HEK293 (cell line): ENCODE results near the gene TRIM26.

Experiments
- CTCF ChIA-PET: fragments of 350-600 bp; formaldehyde crosslinking; extraction: SDS; loops from one replicate; lab custom pipeline; 2021; ENCODE audit warnings: antibody characterized with exemption; lab: Yijun Ruan, JAX
- POLR2A ChIA-PET: fragments of 300-600 bp; formaldehyde crosslinking; extraction: SDS; loops from one replicate; lab custom pipeline; 2020; ENCODE audit warnings: antibody characterized with exemption, inconsistent platforms; lab: Yijun Ruan, JAX
- H3K27ac ChIP-seq: fragments of 200-500 bp; sonication (Bioruptor generic); 2 replicates; pipeline ENCODE4 v1.5.1; 2014; ENCODE audit warnings: low read depth, low read length, control low read depth, inconsistent platforms; ENCODE audit errors: extremely low read depth
- H3K36me3 ChIP-seq, 2 experiments: fragments of 200-500 bp in 1 of 2; sonication (Bioruptor generic) in 1 of 2; 1 replicate in 1 of 2; 2 replicates in 1 of 2; pipeline ENCODE4 v1.5.1; 2014 to 2017; ENCODE audit warnings: inconsistent platforms in 2 of 2, low read length in 2 of 2; ENCODE audit not compliant: control insufficient read depth in 2 of 2, insufficient read depth in 1 of 2
- H3K4me1 ChIP-seq: fragments of 200-500 bp; sonication (Bioruptor generic); 2 replicates; pipeline ENCODE4 v1.5.1; 2014; ENCODE audit warnings: mild to moderate bottlenecking, low read length, inconsistent platforms; ENCODE audit not compliant: control insufficient read depth, insufficient read depth
- H3K4me3 ChIP-seq: 2 replicates; pipeline ENCODE4 v1.5.1; 2011; ENCODE audit warnings: low read depth, mild to moderate bottlenecking, control low read depth, low read length, moderate library complexity
- H3K9me3 ChIP-seq: fragments of 200-500 bp; sonication (Bioruptor generic); 2 replicates; pipeline ENCODE4 v1.5.1; 2014; ENCODE audit warnings: low read depth, low read length, inconsistent platforms; ENCODE audit not compliant: control insufficient read depth, insufficient read depth
- PRDM4 ChIP-seq: fragments of 450-650 bp; formaldehyde crosslinking; IDR thresholded peaks from 2 replicates; pipeline ENCODE4 v1.5.1; 2017; ENCODE audit warnings: missing biosample characterization, missing genetic modification characterization
- SCRT1 ChIP-seq: fragments of 450-650 bp; formaldehyde crosslinking; IDR thresholded peaks from 2 replicates; pipeline ENCODE4 v1.5.1; 2016; ENCODE audit warnings: missing biosample characterization, missing genetic modification characterization, borderline replicate concordance
- SCRT2 ChIP-seq: fragments of 450-650 bp; formaldehyde crosslinking; IDR thresholded peaks from 2 replicates; pipeline ENCODE4 v1.5.1; 2016; ENCODE audit warnings: missing biosample characterization, missing genetic modification characterization
- ZBTB48 ChIP-seq: fragments of 450-650 bp; formaldehyde crosslinking; IDR thresholded peaks from 2 replicates; pipeline ENCODE4 v1.5.1; 2016; ENCODE audit warnings: missing biosample characterization, missing genetic modification characterization
- ZFP3 ChIP-seq: fragments of 450-650 bp; formaldehyde crosslinking; IDR thresholded peaks from 2 replicates; pipeline ENCODE4 v1.5.1; 2016; ENCODE audit warnings: low read depth, missing biosample characterization, missing genetic modification characterization
- ZNF248 ChIP-seq: fragments of 450-650 bp; formaldehyde crosslinking; IDR thresholded peaks from 2 replicates; pipeline ENCODE4 v1.5.1; 2017; ENCODE audit warnings: missing biosample characterization, missing genetic modification characterization
- ZNF311 ChIP-seq: fragments of 450-650 bp; formaldehyde crosslinking; IDR thresholded peaks from 2 replicates; pipeline ENCODE4 v1.5.1; 2017; ENCODE audit warnings: missing biosample characterization, missing genetic modification characterization, borderline replicate concordance
- ZNF354C ChIP-seq: fragments of 450-650 bp; formaldehyde crosslinking; IDR thresholded peaks from 2 replicates; pipeline ENCODE4 v1.5.1; 2016; ENCODE audit warnings: missing biosample characterization, missing genetic modification characterization, low read depth, borderline replicate concordance
- TF ChIP-seq, protein P1 (sequence below): fragments of 450-650 bp; formaldehyde crosslinking; IDR thresholded peaks from 2 replicates; pipeline ENCODE4 v1.5.1; 2016; ENCODE audit warnings: missing biosample characterization, missing genetic modification characterization
- TF ChIP-seq, protein P2 (sequence below): fragments of 450-650 bp; formaldehyde crosslinking; IDR thresholded peaks from 2 replicates; pipeline ENCODE4 v1.5.1; 2017; ENCODE audit warnings: missing biosample characterization, missing genetic modification characterization
- TF ChIP-seq, protein P3 (sequence below): fragments of 450-650 bp; formaldehyde crosslinking; IDR thresholded peaks from 2 replicates; pipeline ENCODE4 v1.5.1; 2016; ENCODE audit warnings: missing biosample characterization, missing genetic modification characterization, borderline replicate concordance

TRIM26 gene

DNA sequence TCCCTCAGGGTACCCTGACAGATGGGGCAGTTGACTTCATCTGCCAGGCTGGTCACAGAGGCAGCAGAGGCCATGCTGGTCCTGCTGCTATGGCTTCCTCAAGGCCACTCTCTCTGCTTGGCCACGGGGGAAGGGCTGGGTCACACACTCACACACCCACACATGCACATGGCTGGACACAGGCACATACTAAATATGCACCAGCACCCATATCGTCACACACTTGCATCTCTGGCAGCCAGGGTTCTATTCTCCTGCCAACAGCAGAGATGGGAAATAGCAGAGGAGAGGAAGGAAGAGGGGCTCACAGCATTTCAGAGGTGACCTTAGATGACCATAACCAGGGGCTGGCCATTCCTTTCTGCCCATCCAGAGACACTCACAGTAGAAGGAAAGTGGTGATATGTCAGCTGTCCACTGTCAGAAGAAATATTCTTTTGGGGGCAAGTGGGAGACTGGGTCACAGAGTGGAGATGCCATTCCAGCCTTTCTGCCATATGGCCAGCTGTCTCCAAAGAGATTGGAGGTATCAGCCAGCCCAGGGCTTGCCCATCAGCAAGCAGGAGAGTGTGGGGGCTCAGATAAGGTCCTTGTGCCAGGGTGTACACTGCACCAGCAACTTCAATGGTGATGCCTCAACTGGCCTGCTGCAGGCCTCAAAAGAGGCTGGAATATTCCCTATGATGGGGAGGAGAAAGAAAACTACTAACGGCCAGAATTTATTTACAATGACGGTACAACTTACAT is 52.2 kb downstream of the TRIM26 start, which contains the start of gene TRIM10 (continued):
- TF ChIP-seq PRDM4 (tag by site-specific recombination) (no peak), ZNF311 (tag by site-specific recombination) (no peak)

GRCh38 chr6:30160008-30160784 is 53.0 kb downstream of the TRIM26 start:
- CTCF ChIA-PET, result interaction anchor here (0.6 to 3.1 kb wide), 2 partner anchors 29 to 52 kb away, joined by 3 to 11 read pairs; no protein-coding TSS in a partner anchor
- POLR2A ChIA-PET, result no interaction called here
- TF ChIP-seq SCRT2 (tag by site-specific recombination) (peak; percentile 99), ZNF354C (no peak), SCRT1 (tag by site-specific recombination) (peak; percentile 98), ZFP3 (tag by site-specific recombination) (no peak), ZBTB48 (tag by site-specific recombination) (no peak)
- TF ChIP-seq, protein P1, sequence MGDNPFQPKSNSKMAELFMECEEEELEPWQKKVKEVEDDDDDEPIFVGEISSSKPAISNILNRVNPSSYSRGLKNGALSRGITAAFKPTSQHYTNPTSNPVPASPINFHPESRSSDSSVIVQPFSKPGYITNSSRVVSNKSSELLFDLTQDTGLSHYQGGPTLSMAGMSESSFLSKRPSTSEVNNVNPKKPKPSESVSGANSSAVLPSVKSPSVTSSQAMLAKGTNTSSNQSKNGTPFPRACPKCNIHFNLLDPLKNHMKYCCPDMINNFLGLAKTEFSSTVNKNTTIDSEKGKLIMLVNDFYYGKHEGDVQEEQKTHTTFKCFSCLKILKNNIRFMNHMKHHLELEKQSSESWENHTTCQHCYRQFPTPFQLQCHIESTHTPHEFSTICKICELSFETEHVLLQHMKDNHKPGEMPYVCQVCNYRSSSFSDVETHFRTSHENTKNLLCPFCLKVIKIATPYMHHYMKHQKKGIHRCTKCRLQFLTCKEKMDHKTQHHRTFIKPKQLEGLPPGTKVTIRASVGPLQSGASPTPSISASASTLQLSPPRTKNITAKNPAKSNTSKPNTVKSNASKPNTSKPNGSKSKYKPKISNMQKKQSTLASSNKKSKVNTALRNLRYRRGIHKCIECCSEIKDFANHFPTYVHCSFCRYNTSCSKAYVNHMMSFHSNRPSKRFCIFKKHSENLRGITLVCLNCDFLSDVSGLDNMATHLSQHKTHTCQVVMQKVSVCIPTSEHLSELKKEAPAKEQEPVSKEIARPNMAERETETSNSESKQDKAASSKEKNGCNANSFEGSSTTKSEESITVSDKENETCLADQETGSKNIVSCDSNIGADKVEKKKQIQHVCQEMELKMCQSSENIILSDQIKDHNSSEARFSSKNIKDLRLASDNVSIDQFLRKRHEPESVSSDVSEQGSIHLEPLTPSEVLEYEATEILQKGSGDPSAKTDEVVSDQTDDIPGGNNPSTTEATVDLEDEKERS (tag by site-specific recombination), result no peak
- TF ChIP-seq, protein P2, sequence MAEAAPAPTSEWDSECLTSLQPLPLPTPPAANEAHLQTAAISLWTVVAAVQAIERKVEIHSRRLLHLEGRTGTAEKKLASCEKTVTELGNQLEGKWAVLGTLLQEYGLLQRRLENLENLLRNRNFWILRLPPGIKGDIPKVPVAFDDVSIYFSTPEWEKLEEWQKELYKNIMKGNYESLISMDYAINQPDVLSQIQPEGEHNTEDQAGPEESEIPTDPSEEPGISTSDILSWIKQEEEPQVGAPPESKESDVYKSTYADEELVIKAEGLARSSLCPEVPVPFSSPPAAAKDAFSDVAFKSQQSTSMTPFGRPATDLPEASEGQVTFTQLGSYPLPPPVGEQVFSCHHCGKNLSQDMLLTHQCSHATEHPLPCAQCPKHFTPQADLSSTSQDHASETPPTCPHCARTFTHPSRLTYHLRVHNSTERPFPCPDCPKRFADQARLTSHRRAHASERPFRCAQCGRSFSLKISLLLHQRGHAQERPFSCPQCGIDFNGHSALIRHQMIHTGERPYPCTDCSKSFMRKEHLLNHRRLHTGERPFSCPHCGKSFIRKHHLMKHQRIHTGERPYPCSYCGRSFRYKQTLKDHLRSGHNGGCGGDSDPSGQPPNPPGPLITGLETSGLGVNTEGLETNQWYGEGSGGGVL (tag by site-specific recombination), result no peak
- TF ChIP-seq, protein P3, sequence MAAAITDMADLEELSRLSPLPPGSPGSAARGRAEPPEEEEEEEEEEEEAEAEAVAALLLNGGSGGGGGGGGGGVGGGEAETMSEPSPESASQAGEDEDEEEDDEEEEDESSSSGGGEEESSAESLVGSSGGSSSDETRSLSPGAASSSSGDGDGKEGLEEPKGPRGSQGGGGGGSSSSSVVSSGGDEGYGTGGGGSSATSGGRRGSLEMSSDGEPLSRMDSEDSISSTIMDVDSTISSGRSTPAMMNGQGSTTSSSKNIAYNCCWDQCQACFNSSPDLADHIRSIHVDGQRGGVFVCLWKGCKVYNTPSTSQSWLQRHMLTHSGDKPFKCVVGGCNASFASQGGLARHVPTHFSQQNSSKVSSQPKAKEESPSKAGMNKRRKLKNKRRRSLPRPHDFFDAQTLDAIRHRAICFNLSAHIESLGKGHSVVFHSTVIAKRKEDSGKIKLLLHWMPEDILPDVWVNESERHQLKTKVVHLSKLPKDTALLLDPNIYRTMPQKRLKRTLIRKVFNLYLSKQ, result no peak
- TF ChIP-seq, all 188 proteins: peak for 2
- no peaks in the 10 kb centered on the region for H3K9me3 ChIP-seq
- H3K4me3 ChIP-seq, result no peak overlapping the region
- H3K36me3 ChIP-seq, result no peaks in the 10 kb centered on the region
- no peak overlapping the region for H3K27ac ChIP-seq
- H3K4me1 ChIP-seq, result peaks cover 16% of the 10 kb centered on the region

DNA sequence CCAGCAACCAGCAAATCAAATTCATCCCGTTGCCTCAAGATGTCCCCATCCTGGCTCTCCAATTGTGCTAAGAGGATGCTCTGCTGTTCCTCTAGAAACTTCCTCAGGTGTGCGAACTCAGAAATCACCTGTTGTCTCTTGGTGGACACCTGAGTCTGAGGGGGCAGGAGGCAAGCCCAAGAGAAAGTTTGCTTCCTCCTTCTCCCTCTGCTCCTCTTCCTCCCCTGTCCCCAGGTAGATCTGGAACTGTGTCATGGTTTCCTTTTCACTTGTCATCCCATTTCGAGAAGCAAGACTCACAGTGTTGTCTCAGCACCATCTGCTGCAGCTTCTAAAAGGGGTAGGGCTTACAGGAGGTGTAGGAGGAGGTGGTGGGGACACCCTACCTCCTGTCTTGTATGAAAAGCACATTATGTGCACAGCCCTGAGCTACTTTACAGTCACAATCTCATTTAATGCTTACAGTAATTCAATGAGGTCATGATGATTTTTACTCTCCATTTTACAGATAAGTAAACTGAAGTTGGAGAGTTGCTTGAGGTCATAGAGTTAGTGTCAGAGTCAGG is 54.6 kb downstream of the TRIM26 start:
- no peak for TF ChIP-seq ZNF248 (tag by site-specific recombination)
- 0 out of 2 replicates have a peak, but pooled peaks have one; percentile 11 for TF ChIP-seq SCRT2 (tag by site-specific recombination)
- ChIA-PET POLR2A (no interaction called here), CTCF (interaction anchor here (0.7 to 3.1 kb wide), 4 partner anchors 9 to 55 kb away, joined by 3 to 11 read pairs (median 3); no protein-coding TSS in a partner anchor)
- Histone ChIP-seq H3K4me1 (peaks cover 27% of the 10 kb centered on the region), H3K36me3 (no peaks in the 10 kb centered on the region), H3K4me3 (no peak overlapping the region), H3K9me3 (no peaks in the 10 kb centered on the region), H3K27ac (no peak overlapping the region)
